Astrocyte (in vitro differentiated cells and primary cell): ENCODE measurements around the gene SLC39A10. TPM values are rescaled to one million over a fixed set of nuclear protein-coding genes. Genes with fewer than 3 reads are reported as not detected.

ENCODE experiments used
- DNase-seq: peaks from one replicate; pipeline ENCODE4 v3.0.0-alpha.2; 2010; ENCODE audit warnings: low read depth
- FAIRE-seq: peaks from 2 replicates; lab custom pipeline; 2011; peaks lifted over from hg19 to GRCh38; lab: Jason Lieb, UNC
- H2AFZ ChIP-seq: 2 replicates; pipeline ENCODE4 v1.6.0; 2012; ENCODE audit warnings: low read depth, low read length, inconsistent platforms
- H3K27ac ChIP-seq: 2 replicates; pipeline ENCODE4 v1.5.1; 2011; ENCODE audit warnings: low read depth, low read length, inconsistent platforms
- H3K27me3 ChIP-seq: 2 replicates; pipeline ENCODE4 v1.6.0; 2011; ENCODE audit warnings: low read length, inconsistent platforms; ENCODE audit not compliant: insufficient read depth
- H3K36me3 ChIP-seq: 2 replicates; pipeline ENCODE4 v1.5.1; 2011; ENCODE audit warnings: low read length, inconsistent platforms; ENCODE audit not compliant: insufficient read depth
- H3K4me1 ChIP-seq: 2 replicates; pipeline ENCODE4 v1.5.1; 2011; ENCODE audit warnings: low read length, inconsistent platforms; ENCODE audit not compliant: insufficient read depth
- H3K4me2 ChIP-seq: 2 replicates; pipeline ENCODE4 v1.6.0; 2012; ENCODE audit warnings: low read length, inconsistent platforms
- H3K4me3 ChIP-seq: 2 replicates; pipeline ENCODE4 v1.5.1; 2011; ENCODE audit warnings: low read depth, mild to moderate bottlenecking, low read length, inconsistent platforms; ENCODE audit not compliant: insufficient read depth
- H3K79me2 ChIP-seq: 2 replicates; pipeline ENCODE4 v1.6.0; 2012; ENCODE audit warnings: mild to moderate bottlenecking, low read length, inconsistent platforms; ENCODE audit not compliant: insufficient read depth
- H3K9ac ChIP-seq: 2 replicates; pipeline ENCODE4 v1.6.0; 2012; ENCODE audit warnings: mild to moderate bottlenecking, low read length, inconsistent platforms
- H3K9me3 ChIP-seq: 2 replicates; pipeline ENCODE4 v1.5.1; 2012; ENCODE audit warnings: low read depth, mild to moderate bottlenecking, low read length, inconsistent platforms; ENCODE audit not compliant: insufficient read depth
- H4K20me1 ChIP-seq: 2 replicates; pipeline ENCODE4 v1.6.0; 2012; ENCODE audit warnings: low read length, inconsistent platforms; ENCODE audit not compliant: insufficient read depth
- H3K27ac Mint-ChIP-seq: one replicate; pipeline ENCODE4 v1.8.0; 2021; ENCODE audit warnings: mild to moderate bottlenecking, mixed read lengths; ENCODE audit not compliant: unreplicated experiment
- H3K27me3 Mint-ChIP-seq: one replicate; pipeline ENCODE4 v1.8.0; 2021; ENCODE audit warnings: low read depth, mixed read lengths; ENCODE audit not compliant: unreplicated experiment
- H3K36me3 Mint-ChIP-seq: one replicate; pipeline ENCODE4 v1.8.0; 2021; ENCODE audit warnings: low read depth, mixed read lengths; ENCODE audit not compliant: unreplicated experiment
- H3K4me1 Mint-ChIP-seq: one replicate; pipeline ENCODE4 v1.8.0; 2021; ENCODE audit warnings: low read depth, mixed read lengths; ENCODE audit not compliant: unreplicated experiment
- H3K4me3 Mint-ChIP-seq: one replicate; pipeline ENCODE4 v1.8.0; 2021; ENCODE audit warnings: mild to moderate bottlenecking, moderate library complexity, mixed read lengths; ENCODE audit not compliant: unreplicated experiment
- H3K9me3 Mint-ChIP-seq: one replicate; pipeline ENCODE4 v1.8.0; 2021; ENCODE audit warnings: mild to moderate bottlenecking, mixed read lengths; ENCODE audit not compliant: unreplicated experiment
- CTCF ChIP-seq: IDR thresholded peaks from 2 replicates; pipeline ENCODE4 v1.5.1; 2011; ENCODE audit warnings: low read depth, mild to moderate bottlenecking, inconsistent platforms, low read length, moderate library complexity; ENCODE audit not compliant: insufficient read depth
- EZH2 ChIP-seq: IDR thresholded peaks from 2 replicates; pipeline ENCODE4 v1.6.1; 2012; ENCODE audit warnings: mild to moderate bottlenecking, low read length, inconsistent platforms; ENCODE audit not compliant: insufficient read depth
- total RNA-seq: library from RNA; stranded (reverse); gene quantifications from 2 replicates; pipeline ENCODE4 v1.2.1, GENCODE V29; 2021

SLC39A10 gene
- total RNA-seq, 1 donor from 2014 or later = 96.2 TPM

- no peaks in the 10 kb centered on the region for H3K36me3 Mint-ChIP-seq
- H3K4me2 ChIP-seq = no peak overlapping the region
- H3K79me2 ChIP-seq = no peaks in the 10 kb centered on the region
- H3K4me3 Mint-ChIP-seq = no peak overlapping the region
- no peak overlapping the region for H2AFZ ChIP-seq
- no peaks in the 10 kb centered on the region for H3K9me3 ChIP-seq
- no peaks in the 10 kb centered on the region for H3K4me1 ChIP-seq
- peaks cover 4% of the 10 kb centered on the region for H3K4me1 Mint-ChIP-seq
- H3K27ac Mint-ChIP-seq = no peak overlapping the region
- no peaks in the 10 kb centered on the region for H3K36me3 ChIP-seq
- no peak overlapping the region for H3K27ac ChIP-seq
- DNase-seq (no peak), FAIRE-seq (no peak)
- TF ChIP-seq CTCF (no peak), EZH2 (no peak)
- H3K9ac ChIP-seq = no peak overlapping the region
- H3K4me3 ChIP-seq = no peak overlapping the region
- H4K20me1 ChIP-seq = no peaks in the 10 kb centered on the region
- H3K27me3 Mint-ChIP-seq = no peaks in the 10 kb centered on the region
- H3K27me3 ChIP-seq = no peaks in the 10 kb centered on the region
- no peaks in the 10 kb centered on the region for H3K9me3 Mint-ChIP-seq
Observed at GRCh38 chr2:195638750-195639149, 18.3 kb upstream of the SLC39A10 start.

GRCh38 chr2:195639238-195639858 is 17.7 kb upstream of the SLC39A10 start:
- Mint-ChIP-seq H3K27ac (no peak overlapping the region), H3K4me1 (peaks cover 4% of the 10 kb centered on the region), H3K9me3 (no peaks in the 10 kb centered on the region), H3K36me3 (no peaks in the 10 kb centered on the region), H3K4me3 (no peak overlapping the region), H3K27me3 (no peaks in the 10 kb centered on the region)
- no peak overlapping the region for H2AFZ ChIP-seq
- no peaks in the 10 kb centered on the region for H4K20me1 ChIP-seq
- H3K27ac ChIP-seq = no peak overlapping the region
- H3K4me1 ChIP-seq = no peaks in the 10 kb centered on the region
- no peaks in the 10 kb centered on the region for H3K36me3 ChIP-seq
- FAIRE-seq (no peak), DNase-seq (no peak)
- no peak overlapping the region for H3K9ac ChIP-seq
- no peak for TF ChIP-seq EZH2
- TF ChIP-seq CTCF = no peak
- H3K4me3 ChIP-seq = no peak overlapping the region
- H3K79me2 ChIP-seq = no peaks in the 10 kb centered on the region
- H3K4me2 ChIP-seq = no peak overlapping the region
- no peaks in the 10 kb centered on the region for H3K27me3 ChIP-seq
- H3K9me3 ChIP-seq = no peaks in the 10 kb centered on the region

- H3K79me2 ChIP-seq = no peaks in the 10 kb centered on the region
- TF ChIP-seq CTCF (no peak), EZH2 (no peak)
- H3K36me3 ChIP-seq = no peaks in the 10 kb centered on the region
- no peak overlapping the region for H3K9ac ChIP-seq
- H3K27me3 Mint-ChIP-seq = no peaks in the 10 kb centered on the region
- H3K27me3 ChIP-seq = no peaks in the 10 kb centered on the region
- FAIRE-seq = no peak
- H3K27ac Mint-ChIP-seq = no peak overlapping the region
- H3K9me3 ChIP-seq = no peaks in the 10 kb centered on the region
- no peaks in the 10 kb centered on the region for H3K36me3 Mint-ChIP-seq
- DNase-seq = no peak
- no peak overlapping the region for H2AFZ ChIP-seq
- H3K4me2 ChIP-seq = no peak overlapping the region
- no peak overlapping the region for H3K4me3 Mint-ChIP-seq
- no peaks in the 10 kb centered on the region for H3K9me3 Mint-ChIP-seq
- H3K4me3 ChIP-seq = no peak overlapping the region
- H4K20me1 ChIP-seq = no peaks in the 10 kb centered on the region
- no peaks in the 10 kb centered on the region for H3K4me1 ChIP-seq
- H3K27ac ChIP-seq = no peak overlapping the region
- H3K4me1 Mint-ChIP-seq = peaks cover 4% of the 10 kb centered on the region
Observed at GRCh38 chr2:195639959-195640358, 17.1 kb upstream of the SLC39A10 start.
